HEK293 (cell line): ENCODE results near the gene EBF3.
A peak's percentile ranks its signal among the peaks of the same experiment; 100 is the strongest.

ENCODE experiments used
- CTCF ChIA-PET: fragments of 350-600 bp; formaldehyde crosslinking; extraction: SDS; loops from one replicate; lab custom pipeline; 2021; ENCODE audit warnings: antibody characterized with exemption; lab: Yijun Ruan, JAX
- POLR2A ChIA-PET: fragments of 300-600 bp; formaldehyde crosslinking; extraction: SDS; loops from one replicate; lab custom pipeline; 2020; ENCODE audit warnings: antibody characterized with exemption, inconsistent platforms; lab: Yijun Ruan, JAX
- H3K27ac ChIP-seq: fragments of 200-500 bp; sonication (Bioruptor generic); 2 replicates; pipeline ENCODE4 v1.5.1; 2014; ENCODE audit warnings: low read depth, low read length, control low read depth, inconsistent platforms; ENCODE audit errors: extremely low read depth
- H3K36me3 ChIP-seq, 2 experiments: fragments of 200-500 bp in 1 of 2; sonication (Bioruptor generic) in 1 of 2; 1 replicate in 1 of 2; 2 replicates in 1 of 2; pipeline ENCODE4 v1.5.1; 2014 to 2017; ENCODE audit warnings: inconsistent platforms in 2 of 2, low read length in 2 of 2; ENCODE audit not compliant: control insufficient read depth in 2 of 2, insufficient read depth in 1 of 2
- H3K4me1 ChIP-seq: fragments of 200-500 bp; sonication (Bioruptor generic); 2 replicates; pipeline ENCODE4 v1.5.1; 2014; ENCODE audit warnings: mild to moderate bottlenecking, low read length, inconsistent platforms; ENCODE audit not compliant: control insufficient read depth, insufficient read depth
- H3K4me3 ChIP-seq: 2 replicates; pipeline ENCODE4 v1.5.1; 2011; ENCODE audit warnings: low read depth, mild to moderate bottlenecking, control low read depth, low read length, moderate library complexity
- H3K9me3 ChIP-seq: fragments of 200-500 bp; sonication (Bioruptor generic); 2 replicates; pipeline ENCODE4 v1.5.1; 2014; ENCODE audit warnings: low read depth, low read length, inconsistent platforms; ENCODE audit not compliant: control insufficient read depth, insufficient read depth
- EGR2 ChIP-seq: fragments of 450-650 bp; formaldehyde crosslinking; IDR thresholded peaks from 2 replicates; pipeline ENCODE4 v1.5.1; 2016; ENCODE audit warnings: low read depth, missing biosample characterization, missing genetic modification characterization
- GLIS2 ChIP-seq: fragments of 450-650 bp; formaldehyde crosslinking; IDR thresholded peaks from 2 replicates; pipeline ENCODE4 v1.5.1; 2016; ENCODE audit warnings: missing biosample characterization, missing genetic modification characterization
- RBAK ChIP-seq: fragments of 450-650 bp; formaldehyde crosslinking; IDR thresholded peaks from 2 replicates; pipeline ENCODE4 v1.5.1; 2016; ENCODE audit warnings: missing biosample characterization, missing genetic modification characterization
- ZBTB1 ChIP-seq: fragments of 450-650 bp; formaldehyde crosslinking; IDR thresholded peaks from 2 replicates; pipeline ENCODE4 v1.5.1; 2016; ENCODE audit warnings: missing biosample characterization, missing genetic modification characterization
- ZBTB21 ChIP-seq: fragments of 450-650 bp; formaldehyde crosslinking; IDR thresholded peaks from 2 replicates; pipeline ENCODE4 v1.5.1; 2017; ENCODE audit warnings: missing biosample characterization, missing genetic modification characterization
- ZFHX2 ChIP-seq: fragments of 450-650 bp; formaldehyde crosslinking; conservative IDR thresholded peaks from 2 replicates; pipeline ENCODE4 v1.5.1; 2016; ENCODE audit warnings: missing biosample characterization, missing genetic modification characterization
- ZNF112 ChIP-seq: fragments of 450-650 bp; formaldehyde crosslinking; IDR thresholded peaks from 2 replicates; pipeline ENCODE4 v1.5.0; 2017; ENCODE audit warnings: missing biosample characterization, missing genetic modification characterization
- ZNF169 ChIP-seq: fragments of 450-650 bp; formaldehyde crosslinking; IDR thresholded peaks from 2 replicates; pipeline ENCODE4 v1.5.1; 2016; ENCODE audit warnings: missing biosample characterization, missing genetic modification characterization
- ZNF184 ChIP-seq: fragments of 450-650 bp; IDR thresholded peaks from 2 replicates; pipeline ENCODE4 v1.5.1; 2018; ENCODE audit warnings: missing biosample characterization, mild to moderate bottlenecking, missing genetic modification characterization
- ZNF324 ChIP-seq: fragments of 450-650 bp; formaldehyde crosslinking; IDR thresholded peaks from 2 replicates; pipeline ENCODE4 v1.5.1; 2016; ENCODE audit warnings: missing biosample characterization, missing genetic modification characterization
- ZNF350 ChIP-seq: fragments of 450-650 bp; formaldehyde crosslinking; IDR thresholded peaks from 2 replicates; pipeline ENCODE4 v1.5.0; 2017; ENCODE audit warnings: missing biosample characterization, mild to moderate bottlenecking, missing genetic modification characterization
- ZNF391 ChIP-seq: fragments of 450-650 bp; formaldehyde crosslinking; IDR thresholded peaks from 2 replicates; pipeline ENCODE4 v1.5.1; 2016; ENCODE audit warnings: low read depth, missing biosample characterization, missing genetic modification characterization, borderline replicate concordance
- ZNF404 ChIP-seq: fragments of 450-650 bp; formaldehyde crosslinking; IDR thresholded peaks from 2 replicates; pipeline ENCODE4 v1.5.1; 2017; ENCODE audit warnings: missing biosample characterization, missing genetic modification characterization
- ZNF423 ChIP-seq: fragments of 450-650 bp; formaldehyde crosslinking; IDR thresholded peaks from 2 replicates; pipeline ENCODE4 v1.5.1; 2016; ENCODE audit warnings: missing biosample characterization, missing genetic modification characterization
- ZNF510 ChIP-seq: fragments of 450-650 bp; formaldehyde crosslinking; IDR thresholded peaks from 2 replicates; pipeline ENCODE4 v1.5.1; 2018; ENCODE audit warnings: mild to moderate bottlenecking, missing genetic modification characterization, missing biosample characterization; ENCODE audit not compliant: insufficient replicate concordance
- ZNF600 ChIP-seq: fragments of 450-650 bp; formaldehyde crosslinking; IDR thresholded peaks from 2 replicates; pipeline ENCODE4 v1.5.1; 2016; ENCODE audit warnings: missing biosample characterization, missing genetic modification characterization
- ZNF610 ChIP-seq: fragments of 450-650 bp; formaldehyde crosslinking; IDR thresholded peaks from 2 replicates; pipeline ENCODE4 v1.5.1; 2016; ENCODE audit warnings: missing biosample characterization, missing genetic modification characterization, borderline replicate concordance
- ZNF629 ChIP-seq: fragments of 450-650 bp; formaldehyde crosslinking; IDR thresholded peaks from 2 replicates; pipeline ENCODE4 v1.5.1; 2017; ENCODE audit warnings: missing biosample characterization, missing genetic modification characterization
- ZNF654 ChIP-seq: fragments of 450-650 bp; formaldehyde crosslinking; IDR thresholded peaks from 2 replicates; pipeline ENCODE4 v1.5.1; 2016; ENCODE audit warnings: low read depth, missing biosample characterization, missing genetic modification characterization
- ZNF707 ChIP-seq: fragments of 450-650 bp; formaldehyde crosslinking; IDR thresholded peaks from 2 replicates; pipeline ENCODE4 v1.5.1; 2016; ENCODE audit warnings: missing biosample characterization, missing genetic modification characterization
- ZNF768 ChIP-seq: fragments of 450-650 bp; formaldehyde crosslinking; IDR thresholded peaks from 2 replicates; pipeline ENCODE4 v1.5.1; 2018; ENCODE audit warnings: missing biosample characterization, mild to moderate bottlenecking, missing genetic modification characterization
- ZNF776 ChIP-seq: fragments of 450-650 bp; formaldehyde crosslinking; IDR thresholded peaks from 2 replicates; pipeline ENCODE4 v1.5.0; 2017; ENCODE audit warnings: missing biosample characterization, missing genetic modification characterization, borderline replicate concordance
- ZNF830 ChIP-seq: fragments of 450-650 bp; IDR thresholded peaks from 2 replicates; pipeline ENCODE4 v1.5.0; 2018; ENCODE audit warnings: missing biosample characterization, missing genetic modification characterization, low read depth, mild to moderate bottlenecking, moderate library complexity
- TF ChIP-seq, protein P1 (sequence below): fragments of 450-650 bp; formaldehyde crosslinking; IDR thresholded peaks from 2 replicates; pipeline ENCODE4 v1.5.1; 2016; ENCODE audit warnings: missing biosample characterization, missing genetic modification characterization, low read depth
- TF ChIP-seq, protein P2 (sequence below): fragments of 450-650 bp; IDR thresholded peaks from 2 replicates; pipeline ENCODE4 v1.5.1; 2018; ENCODE audit warnings: missing biosample characterization, missing genetic modification characterization
- TF ChIP-seq, protein P3 (sequence below): fragments of 450-650 bp; formaldehyde crosslinking; IDR thresholded peaks from 2 replicates; pipeline ENCODE4 v1.5.1; 2016; ENCODE audit warnings: missing biosample characterization, missing genetic modification characterization

The EBF3 gene

DNA sequence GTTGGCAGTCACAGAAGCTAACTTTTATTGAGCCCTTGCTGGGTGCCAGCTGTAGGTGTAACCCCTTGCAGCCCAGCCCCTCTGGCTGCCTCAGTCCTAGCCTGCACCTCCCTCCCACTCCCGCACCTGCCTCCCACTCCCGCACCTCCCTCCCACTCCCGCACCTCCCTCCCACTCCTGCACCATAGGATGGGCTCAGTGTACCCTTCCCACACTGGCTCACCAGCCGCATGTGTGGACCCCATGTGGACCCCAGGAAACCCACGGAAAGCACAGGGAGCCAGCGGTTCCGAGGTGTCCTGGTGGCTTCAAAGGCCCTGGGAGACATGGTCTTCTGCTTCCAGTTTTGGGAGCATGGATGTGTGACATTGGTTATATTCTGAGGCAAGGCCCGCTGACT is 132.9 kb downstream of the EBF3 start:
- no peaks in the 10 kb centered on the region for H3K4me1 ChIP-seq
- no peak overlapping the region for H3K4me3 ChIP-seq
- POLR2A ChIA-PET = no interaction called here
- TF ChIP-seq ZNF610 (tag by site-specific recombination) = no peak
- TF ChIP-seq EGR2 (tag by site-specific recombination) = peak; percentile 69; the same call in 1 of the 2 replicates
- peak; percentile 72 for TF ChIP-seq ZFHX2 (tag by site-specific recombination)
- TF ChIP-seq, all 188 proteins: peak for 2
- no peaks in the 10 kb centered on the region for H3K36me3 ChIP-seq
- H3K27ac ChIP-seq = no peak overlapping the region
- CTCF ChIA-PET = no interaction called here
- H3K9me3 ChIP-seq = no peaks in the 10 kb centered on the region

DNA sequence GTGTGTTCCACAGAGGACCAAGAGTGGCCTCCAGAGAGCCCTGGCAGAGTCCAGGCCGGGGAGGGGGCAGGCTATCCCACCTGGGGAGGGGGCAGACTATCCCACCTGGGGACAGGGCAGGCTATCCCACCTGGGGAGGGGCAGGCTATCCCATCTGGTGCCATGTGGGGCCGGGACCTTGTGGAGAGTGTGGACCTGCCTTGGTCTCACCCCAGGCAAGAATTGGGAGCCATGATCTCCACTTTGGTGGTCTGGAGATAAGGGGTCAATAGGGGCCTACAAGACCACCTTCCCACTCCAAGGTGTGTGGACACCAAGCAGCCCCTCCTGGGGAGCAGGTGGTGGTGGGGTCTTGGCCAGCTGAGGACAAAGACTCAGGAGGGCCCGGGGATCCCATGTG is 138.2 kb downstream of the EBF3 start:
- H3K36me3 ChIP-seq = no peaks in the 10 kb centered on the region
- CTCF ChIA-PET = no interaction called here
- H3K9me3 ChIP-seq = no peaks in the 10 kb centered on the region
- POLR2A ChIA-PET = no interaction called here
- H3K4me3 ChIP-seq = no peak overlapping the region
- H3K4me1 ChIP-seq = no peaks in the 10 kb centered on the region
- H3K27ac ChIP-seq = no peak overlapping the region
- no peak for TF ChIP-seq ZNF776 (tag by site-specific recombination)
- no peak for TF ChIP-seq ZNF600
- TF ChIP-seq ZNF184 (tag by site-specific recombination) = no peak
- no peak for TF ChIP-seq ZBTB1
- TF ChIP-seq ZNF423 (tag by site-specific recombination) = no peak
- TF ChIP-seq ZNF404 = no peak
- TF ChIP-seq ZNF768 (tag by site-specific recombination) = no peak
- no peak for TF ChIP-seq ZNF707 (tag by site-specific recombination)
- no peak for TF ChIP-seq ZNF629 (tag by site-specific recombination)
- TF ChIP-seq, protein P1, sequence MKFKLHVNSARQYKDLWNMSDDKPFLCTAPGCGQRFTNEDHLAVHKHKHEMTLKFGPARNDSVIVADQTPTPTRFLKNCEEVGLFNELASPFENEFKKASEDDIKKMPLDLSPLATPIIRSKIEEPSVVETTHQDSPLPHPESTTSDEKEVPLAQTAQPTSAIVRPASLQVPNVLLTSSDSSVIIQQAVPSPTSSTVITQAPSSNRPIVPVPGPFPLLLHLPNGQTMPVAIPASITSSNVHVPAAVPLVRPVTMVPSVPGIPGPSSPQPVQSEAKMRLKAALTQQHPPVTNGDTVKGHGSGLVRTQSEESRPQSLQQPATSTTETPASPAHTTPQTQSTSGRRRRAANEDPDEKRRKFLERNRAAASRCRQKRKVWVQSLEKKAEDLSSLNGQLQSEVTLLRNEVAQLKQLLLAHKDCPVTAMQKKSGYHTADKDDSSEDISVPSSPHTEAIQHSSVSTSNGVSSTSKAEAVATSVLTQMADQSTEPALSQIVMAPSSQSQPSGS (tag by site-specific recombination) = no peak

DNA sequence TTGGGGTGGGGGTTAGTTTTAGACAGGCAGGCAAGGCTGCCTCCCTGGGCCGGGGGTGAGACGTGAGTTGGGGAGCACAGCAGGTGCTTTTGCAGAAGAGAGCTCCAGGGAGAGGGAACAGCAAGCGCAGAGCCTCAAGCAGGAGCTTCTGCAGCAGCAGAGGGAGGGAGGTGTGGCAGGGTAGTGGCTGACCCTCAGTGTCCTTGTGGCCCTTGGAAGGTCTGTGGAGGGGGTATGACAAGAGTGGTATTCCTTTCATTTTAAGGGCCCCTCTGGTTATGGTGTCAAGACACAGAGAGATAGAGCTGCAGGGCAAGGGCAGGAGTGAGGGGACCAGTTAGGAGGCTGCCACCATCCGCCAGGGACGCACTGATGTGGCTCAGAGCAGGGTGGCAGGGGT is 138.9 kb downstream of the EBF3 start:
- Histone ChIP-seq H3K27ac (no peak overlapping the region), H3K4me1 (no peaks in the 10 kb centered on the region), H3K36me3 (no peaks in the 10 kb centered on the region), H3K4me3 (no peak overlapping the region), H3K9me3 (no peaks in the 10 kb centered on the region)
- ChIA-PET CTCF (no interaction called here), POLR2A (no interaction called here)
- TF ChIP-seq ZNF112 (tag by site-specific recombination) (no peak), ZNF391 (tag by site-specific recombination) (no peak), GLIS2 (tag by site-specific recombination) (no peak), ZNF169 (tag by site-specific recombination) (no peak)
- TF ChIP-seq, protein P2, sequence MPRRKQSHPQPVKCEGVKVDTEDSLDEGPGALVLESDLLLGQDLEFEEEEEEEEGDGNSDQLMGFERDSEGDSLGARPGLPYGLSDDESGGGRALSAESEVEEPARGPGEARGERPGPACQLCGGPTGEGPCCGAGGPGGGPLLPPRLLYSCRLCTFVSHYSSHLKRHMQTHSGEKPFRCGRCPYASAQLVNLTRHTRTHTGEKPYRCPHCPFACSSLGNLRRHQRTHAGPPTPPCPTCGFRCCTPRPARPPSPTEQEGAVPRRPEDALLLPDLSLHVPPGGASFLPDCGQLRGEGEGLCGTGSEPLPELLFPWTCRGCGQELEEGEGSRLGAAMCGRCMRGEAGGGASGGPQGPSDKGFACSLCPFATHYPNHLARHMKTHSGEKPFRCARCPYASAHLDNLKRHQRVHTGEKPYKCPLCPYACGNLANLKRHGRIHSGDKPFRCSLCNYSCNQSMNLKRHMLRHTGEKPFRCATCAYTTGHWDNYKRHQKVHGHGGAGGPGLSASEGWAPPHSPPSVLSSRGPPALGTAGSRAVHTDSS (tag by site-specific recombination) = no peak

DNA sequence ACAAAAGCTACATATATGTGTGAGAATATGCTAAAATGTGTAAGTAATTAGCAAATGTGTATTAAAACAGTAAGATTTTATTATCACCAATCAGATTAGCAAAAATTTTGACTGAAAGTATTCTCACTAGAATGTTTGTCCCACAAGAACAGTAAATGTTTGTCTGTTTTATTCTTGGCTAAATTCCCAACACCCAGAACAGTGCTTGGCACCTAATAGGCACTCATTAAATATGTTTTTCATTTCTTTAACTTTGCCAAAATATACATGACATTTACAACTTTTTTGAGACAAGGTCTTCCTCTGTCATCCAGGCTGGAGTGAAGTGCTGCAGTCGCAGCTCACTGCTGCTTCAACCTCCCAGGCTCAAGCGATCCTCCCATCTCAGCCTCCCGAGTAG is 143.6 kb downstream of the EBF3 start:
- H3K4me1 ChIP-seq = no peaks in the 10 kb centered on the region
- no peaks in the 10 kb centered on the region for H3K36me3 ChIP-seq
- no peaks in the 10 kb centered on the region for H3K9me3 ChIP-seq
- H3K4me3 ChIP-seq = no peak overlapping the region
- no peak overlapping the region for H3K27ac ChIP-seq
- POLR2A ChIA-PET = no interaction called here
- CTCF ChIA-PET = interaction anchor here (1.1 kb wide), 1 partner anchor 33 kb away, joined by 7 read pairs; no protein-coding TSS in a partner anchor
- TF ChIP-seq ZNF830 (tag by site-specific recombination) = no peak
- TF ChIP-seq, protein P1 (tag by site-specific recombination) = no peak
- TF ChIP-seq RBAK (tag by site-specific recombination) = no peak
- TF ChIP-seq ZBTB21 (tag by site-specific recombination) = no peak
- no peak for TF ChIP-seq ZNF350 (tag by site-specific recombination)
- TF ChIP-seq ZNF654 (tag by site-specific recombination) = no peak
- TF ChIP-seq ZNF324 (tag by site-specific recombination) = no peak
- TF ChIP-seq, protein P3, sequence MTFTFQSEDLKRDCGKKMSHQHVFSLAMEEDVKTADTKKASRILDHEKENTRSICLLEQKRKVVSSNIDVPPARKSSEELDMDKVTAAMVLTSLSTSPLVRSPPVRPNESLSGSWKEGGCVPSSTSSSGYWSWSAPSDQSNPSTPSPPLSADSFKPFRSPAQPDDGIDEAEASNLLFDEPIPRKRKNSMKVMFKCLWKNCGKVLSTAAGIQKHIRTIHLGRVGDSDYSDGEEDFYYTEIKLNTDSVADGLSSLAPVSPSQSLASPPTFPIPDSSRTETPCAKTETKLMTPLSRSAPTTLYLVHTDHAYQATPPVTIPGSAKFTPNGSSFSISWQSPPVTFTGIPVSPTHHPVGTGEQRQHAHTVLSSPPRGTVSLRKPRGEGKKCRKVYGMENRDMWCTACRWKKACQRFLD (tag by site-specific recombination) = no peak
- TF ChIP-seq ZNF510 = no peak
